D721Med (cell line): ENCODE results near the gene PBRM1.
A peak's percentile ranks its signal among the peaks of the same experiment; 100 is the strongest.

ENCODE experiments used
- DNase-seq: peaks from one replicate; pipeline ENCODE4 v3.0.0; 2011; ENCODE audit warnings: low spot score; ENCODE audit not compliant: insufficient read length
- FAIRE-seq: peaks from 2 replicates; lab custom pipeline; 2011; peaks lifted over from hg19 to GRCh38; lab: Jason Lieb, UNC
- TF ChIP-seq, protein P1 (sequence below): IDR thresholded peaks from 2 replicates; pipeline ENCODE4 v1.5.1; 2012; ENCODE audit warnings: mild to moderate bottlenecking, control low read depth; ENCODE audit not compliant: insufficient read depth; ENCODE audit errors: missing control alignments

The PBRM1 gene

DNA sequence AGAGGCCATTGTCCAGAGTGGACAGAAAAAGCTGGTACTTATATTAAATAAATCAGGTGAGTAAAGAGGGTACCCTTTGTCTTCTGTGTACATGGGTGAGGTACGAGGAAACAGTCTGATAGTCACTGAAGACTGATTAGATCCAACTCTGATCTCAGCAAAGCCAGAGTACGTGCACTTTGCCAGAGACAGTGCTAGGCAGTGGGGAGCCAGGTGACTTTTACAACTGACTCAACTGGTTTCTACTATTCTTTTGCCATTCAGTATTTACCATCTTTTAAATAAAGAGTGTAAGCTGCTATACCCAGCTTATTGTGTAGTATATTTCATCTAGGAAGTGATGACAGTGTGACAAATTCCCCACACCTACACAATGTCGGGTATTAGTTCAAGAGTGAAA, 3.4 kb upstream of the PBRM1 start:
- no peak for DNase-seq
- FAIRE-seq: no peak
- TF ChIP-seq, protein P1, sequence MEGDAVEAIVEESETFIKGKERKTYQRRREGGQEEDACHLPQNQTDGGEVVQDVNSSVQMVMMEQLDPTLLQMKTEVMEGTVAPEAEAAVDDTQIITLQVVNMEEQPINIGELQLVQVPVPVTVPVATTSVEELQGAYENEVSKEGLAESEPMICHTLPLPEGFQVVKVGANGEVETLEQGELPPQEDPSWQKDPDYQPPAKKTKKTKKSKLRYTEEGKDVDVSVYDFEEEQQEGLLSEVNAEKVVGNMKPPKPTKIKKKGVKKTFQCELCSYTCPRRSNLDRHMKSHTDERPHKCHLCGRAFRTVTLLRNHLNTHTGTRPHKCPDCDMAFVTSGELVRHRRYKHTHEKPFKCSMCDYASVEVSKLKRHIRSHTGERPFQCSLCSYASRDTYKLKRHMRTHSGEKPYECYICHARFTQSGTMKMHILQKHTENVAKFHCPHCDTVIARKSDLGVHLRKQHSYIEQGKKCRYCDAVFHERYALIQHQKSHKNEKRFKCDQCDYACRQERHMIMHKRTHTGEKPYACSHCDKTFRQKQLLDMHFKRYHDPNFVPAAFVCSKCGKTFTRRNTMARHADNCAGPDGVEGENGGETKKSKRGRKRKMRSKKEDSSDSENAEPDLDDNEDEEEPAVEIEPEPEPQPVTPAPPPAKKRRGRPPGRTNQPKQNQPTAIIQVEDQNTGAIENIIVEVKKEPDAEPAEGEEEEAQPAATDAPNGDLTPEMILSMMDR: no peak

DNA sequence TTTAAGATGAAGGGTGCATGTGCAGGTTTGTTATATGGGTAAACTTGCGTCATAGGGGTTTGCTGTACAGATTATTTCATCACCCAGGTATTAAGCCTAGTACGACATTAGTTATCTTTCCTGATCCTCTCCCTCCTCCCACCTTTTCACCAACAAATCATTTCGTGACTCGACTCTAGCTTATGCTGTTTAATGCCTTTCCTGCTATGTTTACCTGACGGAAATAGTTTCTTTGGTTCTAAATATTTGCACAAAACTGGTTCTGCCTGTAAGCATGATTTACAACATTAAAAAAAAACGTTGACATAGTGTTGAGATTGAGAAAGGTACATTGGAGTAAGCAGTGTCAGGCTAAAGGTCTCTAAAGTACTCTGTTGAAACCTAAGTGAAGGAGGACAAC, 2.6 kb upstream of the PBRM1 start:
- TF ChIP-seq, protein P1: no peak
- DNase-seq (no peak), FAIRE-seq (no peak)

DNA sequence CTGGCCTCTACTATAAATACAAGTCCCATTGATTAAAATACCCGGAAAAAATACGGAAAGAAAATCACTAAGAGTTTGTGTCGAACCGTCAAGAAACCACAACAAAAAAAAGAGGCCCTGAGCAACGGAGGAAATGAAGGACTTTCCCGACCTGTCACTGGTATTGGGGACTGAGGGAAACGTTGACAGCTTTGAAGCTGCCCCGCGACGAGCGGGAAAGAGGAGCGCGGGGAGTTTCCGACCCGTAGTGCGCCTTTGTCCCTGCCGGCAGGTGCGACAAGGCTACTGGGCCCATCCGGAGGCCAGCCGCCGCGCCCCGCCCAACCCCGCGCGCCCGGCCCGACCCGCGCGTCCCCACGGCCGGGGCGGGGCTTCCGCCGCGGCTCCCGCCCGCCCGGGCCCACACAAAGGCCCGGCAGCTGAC, 416 bp downstream of the PBRM1 start:
- no peak for FAIRE-seq

DNA sequence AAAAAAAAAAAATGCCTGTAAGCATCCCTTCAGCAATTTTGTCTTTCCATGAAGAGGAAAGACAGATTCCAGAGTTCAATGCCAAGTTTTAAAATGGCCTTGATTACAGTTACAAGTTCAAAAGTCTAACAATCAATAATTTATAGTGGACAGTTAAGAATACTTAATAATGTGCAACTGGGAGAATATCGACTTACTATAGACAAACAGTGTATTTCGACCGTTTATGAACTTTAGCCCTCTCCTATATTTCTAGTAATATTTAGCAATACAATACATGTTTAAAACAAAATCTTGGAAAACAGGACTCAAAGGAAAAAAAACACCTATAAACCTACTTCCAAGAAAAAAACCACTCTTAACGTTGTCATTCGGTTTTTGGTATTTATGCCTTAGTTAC, 1.5 kb downstream of the PBRM1 start:
- TF ChIP-seq, protein P1: no peak
- FAIRE-seq: no peak
- no peak for DNase-seq

More for the DNA sequence above, 416 bp downstream of the PBRM1 start:
- DNase-seq: peak; percentile 73
- TF ChIP-seq, protein P1: no peak

DNA sequence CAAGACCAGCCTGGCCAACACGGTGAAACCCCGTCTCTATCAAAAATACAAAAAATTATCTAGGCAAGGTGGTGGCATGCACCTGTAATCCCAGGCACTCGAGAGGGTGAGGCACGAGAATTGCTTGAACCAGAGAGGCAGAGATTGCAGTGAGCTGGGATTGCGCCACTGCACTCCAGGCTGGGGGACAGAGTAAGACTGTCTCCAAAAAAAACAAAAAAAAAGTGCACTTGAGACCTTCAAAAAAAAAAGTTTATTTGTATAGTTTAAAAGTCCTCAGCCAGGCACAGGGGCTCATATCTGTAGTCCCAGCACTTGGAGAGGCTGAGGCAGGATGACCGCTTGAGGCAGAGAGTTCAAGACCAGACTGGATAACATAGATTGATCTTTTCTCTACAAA, 2.1 kb downstream of the PBRM1 start:
- TF ChIP-seq, protein P1: no peak
- no peak for FAIRE-seq
- DNase-seq: no peak

DNA sequence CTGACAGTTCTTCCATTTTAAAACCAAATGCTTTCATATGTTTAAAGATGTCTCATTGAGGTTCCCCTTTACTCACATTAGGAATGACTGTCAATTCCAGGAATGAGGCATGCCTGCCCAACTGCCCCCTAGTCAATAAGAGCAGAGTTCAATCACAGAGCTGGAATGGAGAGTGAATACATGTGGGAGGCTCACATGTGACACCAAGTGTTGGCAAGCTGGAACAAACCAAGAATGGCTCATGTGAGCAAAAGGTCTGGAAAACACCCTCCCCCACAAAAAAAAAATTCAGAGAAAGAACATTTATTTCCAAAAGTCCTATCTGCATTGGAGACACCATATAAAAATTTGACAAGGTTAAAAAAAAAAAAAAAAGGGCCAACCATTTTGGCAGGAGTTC, 3.7 kb downstream of the PBRM1 start:
- TF ChIP-seq, protein P1: peak; percentile 52
- DNase-seq (no peak), FAIRE-seq (no peak)

DNA sequence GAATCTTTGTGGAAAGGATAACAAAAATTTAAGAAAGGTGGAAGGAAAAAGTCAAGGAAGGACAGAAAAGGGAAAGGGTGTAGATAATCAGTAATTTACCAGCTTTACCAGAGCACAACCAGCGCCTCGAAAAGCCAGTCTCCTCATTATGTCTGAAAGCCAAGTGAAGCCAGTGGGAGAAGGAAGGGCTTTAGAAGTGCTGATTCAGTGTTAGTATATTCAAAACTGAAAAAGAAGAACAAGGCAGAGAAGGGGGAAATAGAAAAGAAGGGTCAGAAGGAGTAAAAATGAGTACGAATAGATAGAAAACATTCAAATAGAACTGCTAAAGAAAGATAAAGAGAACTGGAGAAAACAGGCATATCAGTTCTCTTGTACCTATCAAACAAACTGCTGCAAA, 4.1 kb downstream of the PBRM1 start:
- no peak for DNase-seq
- FAIRE-seq: no peak
- TF ChIP-seq, protein P1: no peak
